ENCODE results near the gene ABHD12B.

ABHD12B gene

DNA sequence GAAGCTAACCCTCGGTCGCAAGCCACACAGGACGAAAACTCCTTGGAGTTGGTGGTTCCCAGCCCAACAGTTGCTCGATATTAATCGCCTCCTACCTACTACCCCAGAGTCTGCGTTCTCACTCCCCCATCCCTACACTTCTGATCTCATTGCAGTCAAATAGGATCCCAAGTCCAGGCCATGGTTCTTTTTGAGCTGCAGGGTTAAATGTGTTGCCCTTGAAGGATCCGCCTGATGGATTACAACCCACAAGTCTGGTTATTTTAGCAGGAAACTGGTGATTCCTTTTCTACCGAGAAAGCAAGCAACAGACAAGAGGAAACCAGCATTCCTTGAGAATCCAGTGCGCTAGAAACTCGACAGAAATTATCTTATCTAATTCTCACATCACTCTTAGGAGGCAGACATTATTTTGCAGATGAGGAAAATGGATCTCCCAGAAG is 40.1 kb upstream of the ABHD12B start:
- Histone ChIP-seq H4K8ac (ENCODE audit: low read depth, low read length) (no peak overlapping the region), H3K79me2 (ENCODE audit: control insufficient read depth, insufficient read depth, low read length) (no peaks in the 10 kb centered on the region), H3K23ac (ENCODE audit: low read length) (no peak overlapping the region), H3K56ac (ENCODE audit: low read length) (peak overlapping the region; percentile 84), H3K18ac (ENCODE audit: low read length) (no peak overlapping the region), H3K4me1 (ENCODE audit: control insufficient read depth, low read depth, low read length) (peaks cover 4% of the 10 kb centered on the region), H3K27ac (ENCODE audit: low read depth, low read length) (no peak overlapping the region), H2BK120ac (ENCODE audit: low read depth, low read length) (no peak overlapping the region), H2BK15ac (replicated peaks; ENCODE audit: low read depth) (no peak overlapping the region), H3K79me1 (ENCODE audit: low read length) (no peaks in the 10 kb centered on the region), H2AK5ac (ENCODE audit: low read length) (no peak overlapping the region), H4K5ac (ENCODE audit: low read length) (no peak overlapping the region), H3K4me2 (ENCODE audit: low read length) (peak overlapping the region; percentile 99), H3K36me3 (ENCODE audit: control insufficient read depth, insufficient read depth, low read length) (no peaks in the 10 kb centered on the region), H3K4me3 (ENCODE audit: low read length) (peak overlapping the region; percentile 60), H3K27me3 (ENCODE audit: insufficient read depth, low read length, poor library complexity) (peaks cover 6% of the 10 kb centered on the region), H3K4ac (ENCODE audit: low read depth, low read length) (no peak overlapping the region), H3K9ac (ENCODE audit: low read length) (peak overlapping the region; percentile 68), H2BK5ac (ENCODE audit: low read length) (no peak overlapping the region)
- DNase-seq, result peak; percentile 42
- no CpG with 5 or more reads among the region's 10 CpGs for WGBS (ENCODE audit: extremely low coverage, insufficient coverage, low lambda C conversion rate)

DNA sequence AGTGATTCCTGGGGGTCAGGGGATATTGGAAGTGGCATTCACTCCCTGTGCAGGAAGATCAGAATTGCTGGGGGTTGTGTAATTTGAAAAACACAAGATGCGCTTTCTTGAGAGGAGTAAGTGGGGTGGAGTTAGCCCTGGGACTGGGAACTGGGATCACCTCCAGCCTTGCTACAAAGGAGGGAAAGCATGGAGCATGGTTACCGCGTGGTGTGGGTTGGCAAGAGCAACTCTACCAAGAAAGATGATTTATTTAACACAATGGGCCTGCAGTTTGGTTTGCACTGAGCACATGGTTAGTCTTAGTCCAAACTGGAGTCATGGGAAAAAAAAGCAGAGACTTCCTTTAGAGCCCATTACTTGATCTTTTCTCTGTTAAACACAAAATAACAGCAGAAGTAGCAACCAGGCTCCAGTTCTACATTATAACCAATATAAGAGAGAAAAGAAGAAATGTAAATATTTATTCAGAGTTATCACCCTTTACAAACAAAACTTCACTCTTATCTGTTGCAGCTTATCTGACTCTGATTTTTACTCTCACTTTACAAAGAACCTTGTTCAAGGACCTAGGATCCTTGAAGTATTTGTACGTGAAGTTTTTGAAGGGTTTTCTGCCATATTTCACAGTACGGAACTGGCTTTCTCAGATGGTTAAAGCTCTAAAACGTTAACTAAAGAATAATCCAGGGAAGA is 38.8 kb upstream of the ABHD12B start:
- H2BK120ac ChIP-seq (ENCODE audit: low read depth, low read length), result no peak overlapping the region
- no peak overlapping the region for H3K56ac ChIP-seq (ENCODE audit: low read length)
- no peak for DNase-seq
- peaks cover 4% of the 10 kb centered on the region for H3K4me1 ChIP-seq (ENCODE audit: control insufficient read depth, low read depth, low read length)
- no peak overlapping the region for H2AK5ac ChIP-seq (ENCODE audit: low read length)
- no peak overlapping the region for H3K9ac ChIP-seq (ENCODE audit: low read length)
- H2BK5ac ChIP-seq (ENCODE audit: low read length), result no peak overlapping the region
- no peak overlapping the region for H3K4ac ChIP-seq (ENCODE audit: low read depth, low read length)
- no peak overlapping the region for H3K27ac ChIP-seq (ENCODE audit: low read depth, low read length)
- no peak overlapping the region for H3K4me3 ChIP-seq (ENCODE audit: low read length)
- H3K18ac ChIP-seq (ENCODE audit: low read length), result no peak overlapping the region
- no peak overlapping the region for H3K4me2 ChIP-seq (ENCODE audit: low read length)
- no peak overlapping the region for H4K5ac ChIP-seq (ENCODE audit: low read length)
- no peaks in the 10 kb centered on the region for H3K79me1 ChIP-seq (ENCODE audit: low read length)
- H4K8ac ChIP-seq (ENCODE audit: low read depth, low read length), result no peak overlapping the region
- H3K27me3 ChIP-seq (ENCODE audit: insufficient read depth, low read length, poor library complexity), result peaks cover 6% of the 10 kb centered on the region
- no CpG with 5 or more reads among the region's 6 CpGs for WGBS (ENCODE audit: extremely low coverage, insufficient coverage, low lambda C conversion rate)
- no peaks in the 10 kb centered on the region for H3K79me2 ChIP-seq (ENCODE audit: control insufficient read depth, insufficient read depth, low read length)
- H2BK15ac ChIP-seq (replicated peaks; ENCODE audit: low read depth), result no peak overlapping the region
- H3K23ac ChIP-seq (ENCODE audit: low read length), result no peak overlapping the region
- H3K36me3 ChIP-seq (ENCODE audit: control insufficient read depth, insufficient read depth, low read length), result no peaks in the 10 kb centered on the region

DNA sequence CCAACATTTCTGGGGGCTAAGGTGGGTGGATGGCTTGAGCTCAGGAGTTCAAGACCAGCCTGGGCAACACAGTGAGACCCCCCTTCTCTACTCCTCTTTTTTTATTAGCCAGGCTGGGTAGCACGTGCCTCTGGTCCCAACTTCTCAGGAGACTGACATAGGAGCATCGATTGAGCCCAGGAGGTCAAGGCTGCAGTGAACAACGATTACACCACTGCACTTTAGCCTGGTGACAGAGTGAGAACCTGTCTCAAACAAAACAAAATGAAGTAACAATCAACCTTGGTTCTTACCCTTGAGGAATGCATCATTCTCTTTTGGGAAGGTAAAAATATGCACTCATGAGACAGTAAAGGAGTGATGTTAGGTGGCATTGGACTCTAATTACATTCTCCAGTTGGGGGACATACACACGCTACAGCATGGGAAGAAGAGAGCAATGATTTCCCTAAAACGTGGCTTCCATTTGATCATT is 37.0 kb upstream of the ABHD12B start:
- Histone ChIP-seq H3K27me3 (ENCODE audit: insufficient read depth, low read length, poor library complexity) (no peaks in the 10 kb centered on the region), H2AK5ac (ENCODE audit: low read length) (no peak overlapping the region), H3K9ac (ENCODE audit: low read length) (no peak overlapping the region), H2BK120ac (ENCODE audit: low read depth, low read length) (no peak overlapping the region), H2BK5ac (ENCODE audit: low read length) (no peak overlapping the region), H4K8ac (ENCODE audit: low read depth, low read length) (no peak overlapping the region), H3K23ac (ENCODE audit: low read length) (no peak overlapping the region), H2BK15ac (replicated peaks; ENCODE audit: low read depth) (no peak overlapping the region), H3K36me3 (ENCODE audit: control insufficient read depth, insufficient read depth, low read length) (no peaks in the 10 kb centered on the region), H3K56ac (ENCODE audit: low read length) (no peak overlapping the region), H3K4ac (ENCODE audit: low read depth, low read length) (no peak overlapping the region), H3K79me1 (ENCODE audit: low read length) (no peaks in the 10 kb centered on the region), H3K4me3 (ENCODE audit: low read length) (no peak overlapping the region), H4K5ac (ENCODE audit: low read length) (no peak overlapping the region), H3K27ac (ENCODE audit: low read depth, low read length) (no peak overlapping the region), H3K18ac (ENCODE audit: low read length) (no peak overlapping the region), H3K79me2 (ENCODE audit: control insufficient read depth, insufficient read depth, low read length) (no peaks in the 10 kb centered on the region), H3K4me2 (ENCODE audit: low read length) (no peak overlapping the region), H3K4me1 (ENCODE audit: control insufficient read depth, low read depth, low read length) (peaks cover 2% of the 10 kb centered on the region)
- no CpG with 5 or more reads among the region's 5 CpGs for WGBS (ENCODE audit: extremely low coverage, insufficient coverage, low lambda C conversion rate)
- DNase-seq, result no peak

DNA sequence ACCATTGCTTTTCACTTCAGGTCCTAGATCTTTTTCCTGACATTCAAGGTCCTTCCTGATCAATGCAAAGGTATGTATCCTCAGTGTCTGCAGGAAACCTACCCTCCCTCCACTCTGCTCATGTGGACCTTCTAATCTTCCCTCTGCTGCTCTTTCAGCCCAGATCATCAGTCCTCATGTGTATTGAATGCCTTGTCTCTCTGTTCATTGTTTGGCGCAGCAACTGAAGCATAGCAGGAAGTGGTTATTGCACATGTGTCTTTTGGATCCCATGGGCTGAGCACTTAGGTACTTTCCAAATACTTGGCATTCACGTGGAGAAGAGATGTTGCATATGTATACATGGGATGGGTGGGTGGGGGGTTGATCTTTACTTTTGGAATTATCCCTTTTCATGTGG is 36.6 kb upstream of the ABHD12B start:
- no peak overlapping the region for H2BK120ac ChIP-seq (ENCODE audit: low read depth, low read length)
- no peaks in the 10 kb centered on the region for H3K27me3 ChIP-seq (ENCODE audit: insufficient read depth, low read length, poor library complexity)
- no peak overlapping the region for H2AK5ac ChIP-seq (ENCODE audit: low read length)
- H2BK15ac ChIP-seq (replicated peaks; ENCODE audit: low read depth), result no peak overlapping the region
- no peak overlapping the region for H2BK5ac ChIP-seq (ENCODE audit: low read length)
- no peak overlapping the region for H3K4me2 ChIP-seq (ENCODE audit: low read length)
- H3K79me2 ChIP-seq (ENCODE audit: control insufficient read depth, insufficient read depth, low read length), result no peaks in the 10 kb centered on the region
- H3K4me3 ChIP-seq (ENCODE audit: low read length), result no peak overlapping the region
- H3K36me3 ChIP-seq (ENCODE audit: control insufficient read depth, insufficient read depth, low read length), result no peaks in the 10 kb centered on the region
- no peak overlapping the region for H3K18ac ChIP-seq (ENCODE audit: low read length)
- no peak overlapping the region for H3K9ac ChIP-seq (ENCODE audit: low read length)
- no peak overlapping the region for H3K56ac ChIP-seq (ENCODE audit: low read length)
- no peak overlapping the region for H3K23ac ChIP-seq (ENCODE audit: low read length)
- no peak overlapping the region for H3K27ac ChIP-seq (ENCODE audit: low read depth, low read length)
- H4K8ac ChIP-seq (ENCODE audit: low read depth, low read length), result no peak overlapping the region
- H3K4me1 ChIP-seq (ENCODE audit: control insufficient read depth, low read depth, low read length), result peaks cover 2% of the 10 kb centered on the region
- DNase-seq, result no peak
- WGBS (ENCODE audit: extremely low coverage, insufficient coverage, low lambda C conversion rate), result no CpG with 5 or more reads among the region's 2 CpGs
- no peak overlapping the region for H3K4ac ChIP-seq (ENCODE audit: low read depth, low read length)
- H3K79me1 ChIP-seq (ENCODE audit: low read length), result no peaks in the 10 kb centered on the region
- H4K5ac ChIP-seq (ENCODE audit: low read length), result no peak overlapping the region

DNA sequence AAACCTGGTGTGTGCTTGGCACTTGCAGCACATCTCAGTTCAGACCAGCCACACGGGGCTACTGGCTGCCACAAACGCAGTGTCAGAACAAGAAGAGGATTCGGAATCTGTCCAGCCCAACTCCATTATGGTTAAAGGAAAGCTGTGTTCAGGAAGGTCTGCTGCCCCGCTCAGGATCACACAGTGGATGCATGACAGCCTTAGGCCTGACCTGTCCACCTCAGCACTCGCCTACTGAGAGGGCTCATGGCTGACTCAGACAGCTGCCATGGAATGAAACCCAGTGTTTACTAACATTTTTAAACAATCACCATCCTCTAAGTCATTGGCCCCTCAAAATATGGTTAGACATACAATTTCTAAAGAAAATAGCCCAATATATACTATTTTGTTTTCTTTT is 35.3 kb upstream of the ABHD12B start:
- H3K27me3 ChIP-seq (ENCODE audit: insufficient read depth, low read length, poor library complexity), result no peaks in the 10 kb centered on the region
- WGBS (ENCODE audit: extremely low coverage, insufficient coverage, low lambda C conversion rate), result no CpG with 5 or more reads among the region's 5 CpGs
- no peak overlapping the region for H4K5ac ChIP-seq (ENCODE audit: low read length)
- no peak overlapping the region for H2BK15ac ChIP-seq (replicated peaks; ENCODE audit: low read depth)
- no peak overlapping the region for H2BK120ac ChIP-seq (ENCODE audit: low read depth, low read length)
- no peak overlapping the region for H2BK5ac ChIP-seq (ENCODE audit: low read length)
- H3K4me2 ChIP-seq (ENCODE audit: low read length), result no peak overlapping the region
- H2AK5ac ChIP-seq (ENCODE audit: low read length), result no peak overlapping the region
- H3K9ac ChIP-seq (ENCODE audit: low read length), result no peak overlapping the region
- H3K4me3 ChIP-seq (ENCODE audit: low read length), result no peak overlapping the region
- H3K23ac ChIP-seq (ENCODE audit: low read length), result no peak overlapping the region
- H3K79me2 ChIP-seq (ENCODE audit: control insufficient read depth, insufficient read depth, low read length), result no peaks in the 10 kb centered on the region
- H3K4ac ChIP-seq (ENCODE audit: low read depth, low read length), result no peak overlapping the region
- no peaks in the 10 kb centered on the region for H3K79me1 ChIP-seq (ENCODE audit: low read length)
- no peak overlapping the region for H3K18ac ChIP-seq (ENCODE audit: low read length)
- H3K4me1 ChIP-seq (ENCODE audit: control insufficient read depth, low read depth, low read length), result peaks cover 2% of the 10 kb centered on the region
- H3K27ac ChIP-seq (ENCODE audit: low read depth, low read length), result no peak overlapping the region
- no peak overlapping the region for H3K56ac ChIP-seq (ENCODE audit: low read length)
- DNase-seq, result no peak
- H4K8ac ChIP-seq (ENCODE audit: low read depth, low read length), result no peak overlapping the region
- H3K36me3 ChIP-seq (ENCODE audit: control insufficient read depth, insufficient read depth, low read length), result no peaks in the 10 kb centered on the region

DNA sequence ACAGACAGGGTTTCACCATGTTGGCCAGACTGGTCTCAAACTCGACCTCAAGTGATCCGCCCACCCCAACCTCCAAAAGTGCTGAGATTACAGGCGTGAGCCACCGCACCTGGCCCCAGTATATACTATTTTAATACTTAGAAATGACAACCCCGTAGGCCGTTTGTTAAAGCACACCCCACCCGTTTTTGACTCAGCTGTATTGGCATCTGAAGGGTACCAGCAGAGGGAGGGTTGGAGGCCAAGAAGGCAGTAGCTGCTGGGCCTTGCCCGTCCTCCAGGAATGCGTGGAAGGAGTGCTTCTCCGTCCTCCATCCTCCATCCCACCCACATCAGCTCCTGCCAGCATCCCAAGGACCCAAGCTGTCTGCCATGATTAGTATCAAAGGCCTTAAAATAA is 34.6 kb upstream of the ABHD12B start:
- no peak overlapping the region for H3K56ac ChIP-seq (ENCODE audit: low read length)
- no peaks in the 10 kb centered on the region for H3K36me3 ChIP-seq (ENCODE audit: control insufficient read depth, insufficient read depth, low read length)
- no peaks in the 10 kb centered on the region for H3K4me1 ChIP-seq (ENCODE audit: control insufficient read depth, low read depth, low read length)
- H3K27ac ChIP-seq (ENCODE audit: low read depth, low read length), result no peak overlapping the region
- H3K9ac ChIP-seq (ENCODE audit: low read length), result no peak overlapping the region
- no peak overlapping the region for H3K4me3 ChIP-seq (ENCODE audit: low read length)
- no peak overlapping the region for H2BK5ac ChIP-seq (ENCODE audit: low read length)
- no peak overlapping the region for H2BK120ac ChIP-seq (ENCODE audit: low read depth, low read length)
- H4K5ac ChIP-seq (ENCODE audit: low read length), result no peak overlapping the region
- H3K23ac ChIP-seq (ENCODE audit: low read length), result no peak overlapping the region
- DNase-seq, result no peak
- H2AK5ac ChIP-seq (ENCODE audit: low read length), result no peak overlapping the region
- H3K79me1 ChIP-seq (ENCODE audit: low read length), result no peaks in the 10 kb centered on the region
- no CpG with 5 or more reads among the region's 10 CpGs for WGBS (ENCODE audit: extremely low coverage, insufficient coverage, low lambda C conversion rate)
- no peak overlapping the region for H3K4me2 ChIP-seq (ENCODE audit: low read length)
- H3K27me3 ChIP-seq (ENCODE audit: insufficient read depth, low read length, poor library complexity), result no peaks in the 10 kb centered on the region
- no peak overlapping the region for H2BK15ac ChIP-seq (replicated peaks; ENCODE audit: low read depth)
- no peaks in the 10 kb centered on the region for H3K79me2 ChIP-seq (ENCODE audit: control insufficient read depth, insufficient read depth, low read length)
- H3K4ac ChIP-seq (ENCODE audit: low read depth, low read length), result no peak overlapping the region
- no peak overlapping the region for H4K8ac ChIP-seq (ENCODE audit: low read depth, low read length)
- H3K18ac ChIP-seq (ENCODE audit: low read length), result no peak overlapping the region
